Cardiac muscle cell (in vitro differentiated cells and primary cell): Measurements from ENCODE around the gene IKZF4. TPM values are rescaled to one million over a fixed set of nuclear protein-coding genes. Genes with fewer than 3 reads are reported as not detected.
"Not testable (repeated sequence)": the region's sequence is repeated elsewhere in the genome, so short reads cannot be mapped to it uniquely, and the experiment has no call there.

Experiments used
- DNase-seq, 2 donors: peaks; one replicate each; pipeline versions ENCODE4 v3.0.0 to v3.0.0-alpha.2; 2010 to 2017; ENCODE audit warnings: low read depth in 1 of 2, low spot score in 1 of 2
- H3K27ac ChIP-seq: fragments of 200-600 bp; sonication (generic); 2 replicates; pipeline ENCODE4 v1.5.1; 2016
- H3K27me3 ChIP-seq: fragments of 200-600 bp; sonication (generic); 2 replicates; pipeline ENCODE4 v1.6.0; 2016; ENCODE audit warnings: control low read depth
- H3K36me3 ChIP-seq: fragments of 200-600 bp; sonication (generic); 2 replicates; pipeline ENCODE4 v1.5.1; 2016; ENCODE audit warnings: control low read depth
- H3K4me1 ChIP-seq: fragments of 200-600 bp; sonication (generic); 2 replicates; pipeline ENCODE4 v1.8.1; 2017; ENCODE audit warnings: low read depth, mild to moderate bottlenecking, mixed run types
- H3K4me3 ChIP-seq: fragments of 200-600 bp; sonication (generic); 2 replicates; pipeline ENCODE4 v1.5.1; 2016; ENCODE audit warnings: mild to moderate bottlenecking
- H3K9me3 ChIP-seq: fragments of 200-600 bp; sonication (generic); 2 replicates; pipeline ENCODE4 v1.5.1; 2017; ENCODE audit warnings: low read depth, mild to moderate bottlenecking, control low read depth
- CTCF ChIP-seq: IDR thresholded peaks from 2 replicates; pipeline ENCODE4 v1.5.1; 2012; ENCODE audit warnings: low read depth, mild to moderate bottlenecking, low read length
- polyA plus RNA-seq: library from polyadenylated mRNA; unstranded; fragments of >200 nt; fragmentation: Nextera tagmentation; extraction: Ambion mirVana; gene quantifications from 2 replicates; pipeline ENCODE4 v1.2.1, GENCODE V29; 2016
- total RNA-seq: library from RNA; depleted of rRNA; stranded (reverse); fragments of >200 nt; gene quantifications from 2 replicates; pipeline ENCODE4 v1.2.3, GENCODE V29; 2016

Gene IKZF4
- total and polyA plus RNA-seq, 2 experiments from 2014 or later = 11.5 to 12.5 TPM

DNA sequence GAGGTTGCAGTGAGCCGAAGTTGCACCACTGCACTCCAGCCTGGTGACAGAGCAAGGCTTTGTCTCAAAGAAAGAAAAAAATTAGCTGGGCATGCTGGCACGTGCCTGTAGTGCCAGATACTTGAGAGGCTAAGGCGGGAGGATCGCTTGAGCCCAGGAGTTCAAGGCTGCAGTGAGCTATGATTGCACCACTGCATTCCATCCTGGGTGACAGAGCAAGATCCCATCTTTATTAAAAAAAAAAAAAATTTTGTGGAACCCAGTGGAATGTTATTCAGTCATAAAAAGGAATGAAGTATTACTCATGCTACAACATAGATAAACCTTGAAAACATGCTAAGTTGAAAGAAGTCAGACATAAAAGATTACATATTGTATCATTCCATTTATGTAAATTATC lies 50.8 kb downstream of the IKZF4 start:
- no peak overlapping the region for H3K27ac ChIP-seq
- no peak for TF ChIP-seq CTCF
- no peaks in the 10 kb centered on the region for H3K36me3 ChIP-seq
- H3K27me3 ChIP-seq = no peaks in the 10 kb centered on the region
- no peak overlapping the region for H3K4me3 ChIP-seq
- H3K4me1 ChIP-seq = no peaks in the 10 kb centered on the region
- no peaks in the 10 kb centered on the region for H3K9me3 ChIP-seq
- DNase-seq = peak in 1 of 2 donors; percentile 20

- no peaks in the 10 kb centered on the region for H3K27me3 ChIP-seq
- H3K4me1 ChIP-seq = no peaks in the 10 kb centered on the region
- no peaks in the 10 kb centered on the region for H3K9me3 ChIP-seq
- DNase-seq = no peak
- no peak overlapping the region for H3K4me3 ChIP-seq
- no peak for TF ChIP-seq CTCF
- H3K36me3 ChIP-seq = no peaks in the 10 kb centered on the region
- H3K27ac ChIP-seq = no peak overlapping the region
These were observed 53.6 kb downstream of the IKZF4 start for GRCh38 chr12:56074396-56074795.

- H3K36me3 ChIP-seq, H3K27ac ChIP-seq, H3K9me3 ChIP-seq, DNase-seq, H3K27me3 ChIP-seq, H3K4me3 ChIP-seq: not testable (repeated sequence)
- H3K4me1 ChIP-seq = peaks cover 22% of the 10 kb centered on the region
These were observed 57.1 kb downstream of the IKZF4 start for GRCh38 chr12:56077966-56078365.

GRCh38 chr12:56078427-56078826 lies 57.6 kb downstream of the IKZF4 start:
- H3K4me1 ChIP-seq = peaks cover 22% of the 10 kb centered on the region
- H3K27me3 ChIP-seq = no peaks in the 10 kb centered on the region
- no peak for TF ChIP-seq CTCF
- no peak for DNase-seq
- no peak overlapping the region for H3K27ac ChIP-seq
- H3K4me3 ChIP-seq = no peak overlapping the region
- H3K9me3 ChIP-seq = no peaks in the 10 kb centered on the region
- H3K36me3 ChIP-seq = no peaks in the 10 kb centered on the region

- no peaks in the 10 kb centered on the region for H3K9me3 ChIP-seq
- H3K4me3 ChIP-seq = peak overlapping the region; percentile 43
- no peaks in the 10 kb centered on the region for H3K27me3 ChIP-seq
- no peak overlapping the region for H3K27ac ChIP-seq
- H3K36me3 ChIP-seq = no peaks in the 10 kb centered on the region
- TF ChIP-seq CTCF = peak; percentile 74
- DNase-seq = peak; percentile 86 to 88
- H3K4me1 ChIP-seq = peaks cover 22% of the 10 kb centered on the region
These were observed 58.3 kb downstream of the IKZF4 start for GRCh38 chr12:56078931-56079722.

DNA sequence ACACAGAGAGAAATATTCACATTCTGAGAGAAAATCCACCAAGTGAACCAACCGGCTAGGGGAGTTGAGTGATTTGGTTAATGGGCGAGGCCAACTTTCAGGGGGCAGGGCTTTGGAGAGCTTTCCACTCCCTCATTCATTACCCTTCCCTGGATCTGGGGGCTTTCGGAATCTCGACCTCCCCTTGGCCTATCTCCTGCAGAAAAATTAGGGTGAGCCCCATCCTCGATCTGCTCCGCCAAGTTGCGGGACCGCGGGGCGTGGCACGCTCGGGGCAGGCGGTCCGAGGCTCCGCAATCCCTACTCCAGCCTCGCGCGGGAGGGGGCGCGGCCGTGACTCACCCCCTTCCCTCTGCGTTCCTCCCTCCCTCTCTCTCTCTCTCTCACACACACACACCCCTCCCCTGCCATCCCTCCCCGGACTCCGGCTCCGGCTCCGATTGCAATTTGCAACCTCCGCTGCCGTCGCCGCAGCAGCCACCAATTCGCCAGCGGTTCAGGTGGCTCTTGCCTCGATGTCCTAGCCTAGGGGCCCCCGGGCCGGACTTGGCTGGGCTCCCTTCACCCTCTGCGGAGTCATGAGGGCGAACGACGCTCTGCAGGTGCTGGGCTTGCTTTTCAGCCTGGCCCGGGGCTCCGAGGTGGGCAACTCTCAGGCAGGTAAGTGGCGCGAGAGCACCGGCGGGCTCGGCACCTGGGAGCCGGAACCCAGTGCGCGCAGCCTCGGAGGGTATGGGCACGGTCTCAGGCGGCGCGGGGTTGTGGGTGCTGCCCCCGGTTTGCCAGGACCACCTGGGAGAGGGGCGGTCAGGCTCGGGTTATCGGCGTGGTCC lies 59.1 kb downstream of the IKZF4 start, which contains the start of gene ERBB3:
Gene ERBB3, plus strand, starts transcription at position 443 of the 833 bp plus-strand sequence. Its CDS starts 136 bp downstream, at position 579.
- DNase-seq = peak; percentile 81 to 82
- H3K27ac ChIP-seq = peak within 1 kb of the TSS; percentile 63
- no peaks in the 10 kb centered on the region for H3K9me3 ChIP-seq

More for the DNA sequence above, 59.1 kb downstream of the IKZF4 start, which contains the start of gene ERBB3:
- Histone ChIP-seq H3K27me3 (no peaks in the 10 kb centered on the region), H3K4me1 (peaks cover 22% of the 10 kb centered on the region), H3K36me3 (no peaks in the 10 kb centered on the region), H3K4me3 (peak within 1 kb of the TSS; percentile 43)
- TF ChIP-seq CTCF = no peak
